Stimulated activated CD4-positive, alpha-beta T cell treated with anti-CD3 and anti-CD28 coated beads, TNF-alpha, amount 100 ng/mL, for 48 hours (primary cell): ENCODE measurements around the gene HOXC5.

Source experiments
- DNase-seq, 3 donors: peaks; one replicate each; pipeline ENCODE4 v3.0.0-alpha.2; 2020; ENCODE audit warnings: low read depth in 3 of 3

The HOXC5 gene

DNA sequence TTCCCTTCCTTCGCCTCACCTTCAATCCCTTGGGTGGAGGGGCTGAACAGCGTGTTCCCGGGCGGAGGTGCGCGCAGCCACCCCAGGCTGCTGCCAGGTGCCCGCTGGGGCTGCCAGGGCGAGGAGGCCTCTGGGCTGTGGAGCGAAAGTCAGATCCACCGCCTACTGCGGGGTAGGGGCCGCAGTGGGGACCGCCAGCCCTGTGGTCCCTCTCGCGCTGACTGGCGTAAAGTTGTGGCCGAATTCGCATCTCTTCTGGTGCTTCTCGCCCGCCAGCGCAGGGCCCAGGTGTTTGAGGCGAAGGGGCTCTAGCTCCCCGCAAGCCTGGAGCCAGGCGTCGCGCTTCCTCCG, 13.9 kb downstream of the HOXC5 start:
- DNase-seq: no peak

DNA sequence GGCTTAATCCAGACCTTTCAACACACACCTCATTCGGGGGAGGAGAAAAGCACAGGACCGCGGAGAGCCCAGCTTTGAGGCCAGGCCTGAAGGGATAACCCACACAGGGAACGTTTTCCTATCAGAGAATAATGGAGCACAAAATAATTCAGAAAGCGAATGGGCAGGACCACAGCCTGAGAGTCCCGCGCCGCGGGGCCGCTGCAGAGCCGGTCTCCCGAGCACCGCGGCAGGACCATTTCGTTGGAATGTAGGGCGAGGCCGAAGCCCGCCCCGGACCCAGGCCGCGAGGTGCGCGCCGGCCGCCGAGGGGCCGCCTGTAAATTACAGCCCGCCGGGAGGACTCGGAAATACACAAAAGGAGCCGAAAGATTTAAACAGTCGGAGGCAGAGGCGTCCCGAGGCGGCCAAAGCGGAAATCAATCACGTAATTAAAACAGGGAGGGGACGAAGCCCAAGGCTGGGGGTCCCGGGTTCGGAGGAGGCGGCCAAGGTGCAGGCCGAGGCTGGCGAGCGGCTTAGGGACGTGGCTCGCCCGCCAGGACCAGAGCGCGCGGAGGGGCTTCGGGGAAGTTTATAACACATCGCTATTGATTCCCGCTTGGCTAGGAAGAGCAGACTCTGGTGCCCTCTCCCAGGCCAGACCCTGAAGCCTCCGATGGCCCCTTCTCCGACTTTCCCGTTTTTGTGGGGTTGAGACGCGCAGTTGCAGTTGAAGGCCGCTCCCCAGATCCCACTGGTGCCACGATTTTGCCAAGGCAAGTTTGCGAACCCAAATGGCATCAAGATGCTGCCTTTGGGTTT, 14.5 kb downstream of the HOXC5 start:
- no peak for DNase-seq

DNA sequence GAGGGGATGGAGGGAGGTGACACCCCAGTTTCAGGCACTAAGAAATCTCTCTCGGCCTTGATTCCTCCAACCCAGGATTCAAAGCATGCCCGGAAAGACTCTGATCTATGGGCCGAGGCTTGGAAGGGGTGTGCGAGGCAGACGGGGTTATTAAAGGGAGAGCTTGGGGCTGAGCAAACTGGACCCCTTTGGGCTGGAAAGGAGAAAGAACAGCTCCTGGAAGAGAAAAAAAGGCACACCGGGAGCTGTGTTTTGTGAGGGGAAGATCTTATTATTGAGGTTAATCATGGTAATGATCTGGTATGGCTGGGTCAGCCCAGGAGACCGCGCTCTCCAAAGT, 15.1 kb downstream of the HOXC5 start:
- DNase-seq: no peak

DNA sequence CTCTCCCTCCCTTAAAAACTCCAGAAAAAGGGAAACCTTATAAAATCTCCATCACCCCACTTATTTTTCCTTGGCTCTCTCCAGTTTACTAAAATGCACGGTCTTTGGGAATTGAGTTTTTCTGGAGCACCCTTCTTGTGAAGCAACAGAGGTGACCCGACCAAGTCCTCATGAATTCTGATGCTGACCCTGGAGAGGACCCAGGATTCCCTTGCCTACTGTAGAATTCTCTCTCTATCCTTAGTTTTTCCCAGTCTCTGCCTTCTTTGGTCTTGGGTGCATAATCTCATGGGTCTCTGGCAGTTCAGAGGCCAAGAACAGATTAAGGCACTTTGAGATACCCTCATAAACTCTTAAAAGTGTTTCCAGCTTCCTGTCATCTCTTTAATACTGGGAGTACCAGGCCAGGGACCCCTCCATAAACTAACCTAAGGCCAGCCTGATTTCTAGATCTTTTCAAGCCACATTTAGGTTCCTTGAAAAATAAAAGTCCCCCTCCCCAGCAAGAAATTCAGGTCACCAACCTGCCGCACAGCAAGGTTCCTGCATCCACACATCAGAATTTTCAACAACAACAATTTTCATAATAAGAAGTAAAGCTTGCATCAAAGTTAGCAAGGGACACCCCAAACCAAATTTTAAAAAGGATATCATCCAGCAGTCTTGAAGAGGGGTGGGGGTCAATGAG, 15.7 kb downstream of the HOXC5 start:
- DNase-seq: no peak

DNA sequence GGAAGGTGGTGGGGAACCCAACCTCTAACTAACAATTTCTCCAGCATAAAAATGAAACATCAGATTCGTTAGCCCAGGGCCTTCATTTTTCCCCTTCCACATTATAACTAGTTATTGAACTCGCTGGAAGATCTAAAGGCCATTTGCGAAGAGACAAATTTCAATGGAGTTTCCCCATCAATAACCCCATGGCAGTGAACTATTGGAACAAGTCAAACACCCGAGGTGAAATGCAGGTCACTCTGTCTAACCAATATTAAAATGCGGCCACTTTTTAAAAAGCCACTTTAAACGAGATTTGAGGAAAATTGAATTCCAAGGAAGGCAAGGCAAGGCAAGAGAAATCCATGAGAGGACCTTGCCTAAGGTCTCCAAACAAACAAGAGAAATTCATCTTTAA, 16.3 kb downstream of the HOXC5 start:
- DNase-seq: no peak

DNA sequence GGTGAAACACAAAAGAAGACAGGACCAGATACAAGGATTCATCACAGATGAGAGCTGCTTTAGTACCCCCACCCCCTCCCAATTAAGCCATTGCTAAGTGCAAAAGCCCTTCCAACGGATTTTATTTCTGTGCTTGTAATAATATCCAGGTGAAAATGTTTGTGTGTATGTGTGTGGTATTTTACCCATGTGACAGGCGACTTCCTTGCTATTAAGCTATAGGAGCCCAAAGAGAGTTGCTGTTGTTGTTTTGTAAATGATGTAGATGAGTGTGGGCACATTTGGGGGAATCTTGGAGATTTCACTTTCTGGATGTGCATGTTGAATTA, 17.6 kb downstream of the HOXC5 start:
- no peak for DNase-seq

DNA sequence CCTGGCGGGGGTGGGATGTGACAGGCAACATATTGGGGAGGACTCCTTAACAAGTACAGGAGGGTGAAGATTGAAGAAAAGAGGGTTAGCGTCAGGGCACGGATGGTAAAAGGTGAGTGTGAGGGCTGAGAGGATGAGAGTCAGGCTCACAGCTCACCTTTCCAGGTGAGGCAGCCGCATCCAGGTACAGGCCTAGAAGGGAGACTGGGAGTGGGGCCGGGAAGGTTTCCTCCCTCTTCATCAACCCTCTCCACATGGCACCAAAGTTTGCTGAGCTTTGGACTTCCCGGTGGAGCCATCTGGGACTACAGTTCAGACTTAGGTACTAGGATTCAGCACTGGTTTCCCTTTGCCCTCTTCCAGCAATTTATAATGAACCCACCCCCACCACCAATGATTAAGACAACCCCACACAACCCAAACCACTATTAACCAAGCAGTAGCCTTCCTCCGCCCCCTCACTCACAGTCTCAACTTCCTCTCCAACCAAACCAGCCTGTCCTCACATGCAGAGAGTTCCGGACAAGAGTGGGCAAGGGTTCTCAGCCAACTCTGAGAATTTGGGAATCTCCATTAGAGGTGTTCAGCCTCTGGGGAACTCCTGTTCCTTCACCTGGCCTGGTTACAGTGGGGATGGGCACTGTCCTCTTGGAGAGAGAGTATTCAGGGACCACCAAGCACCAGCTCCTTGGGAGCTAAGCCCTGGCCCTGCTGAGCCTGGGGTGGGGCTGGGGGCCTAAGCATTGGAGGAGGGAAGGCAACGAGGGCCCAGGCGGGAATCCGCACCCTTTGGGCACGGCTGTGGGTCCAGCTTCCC, 18.4 kb downstream of the HOXC5 start:
- DNase-seq: no peak

DNA sequence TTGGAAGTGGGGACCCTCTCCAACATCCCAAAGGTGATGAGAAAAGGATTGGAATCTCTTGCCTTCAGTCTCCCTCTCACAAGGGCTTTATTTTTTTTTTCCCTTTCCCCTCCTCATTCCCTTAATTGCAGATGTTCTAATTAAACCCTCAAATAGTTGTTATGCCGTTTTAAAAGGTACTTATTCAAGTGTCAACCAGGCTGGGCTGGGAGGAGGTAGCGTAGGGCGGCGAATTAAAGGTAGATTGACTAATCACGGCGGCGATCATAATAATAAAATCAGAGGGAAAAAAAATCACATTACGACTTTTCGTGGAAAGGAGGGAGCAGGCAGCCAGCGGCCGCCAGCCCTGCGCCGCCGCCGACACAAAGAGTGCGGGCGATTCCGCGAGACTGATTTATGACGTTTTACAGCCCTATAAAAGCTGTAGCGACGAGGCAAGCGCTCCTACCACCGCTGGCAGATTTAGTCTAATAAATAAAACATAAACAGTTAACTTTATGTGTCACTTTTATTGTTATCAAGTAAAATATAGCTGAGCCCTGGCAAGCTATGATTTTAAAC, 19.1 kb downstream of the HOXC5 start:
- no peak for DNase-seq

DNA sequence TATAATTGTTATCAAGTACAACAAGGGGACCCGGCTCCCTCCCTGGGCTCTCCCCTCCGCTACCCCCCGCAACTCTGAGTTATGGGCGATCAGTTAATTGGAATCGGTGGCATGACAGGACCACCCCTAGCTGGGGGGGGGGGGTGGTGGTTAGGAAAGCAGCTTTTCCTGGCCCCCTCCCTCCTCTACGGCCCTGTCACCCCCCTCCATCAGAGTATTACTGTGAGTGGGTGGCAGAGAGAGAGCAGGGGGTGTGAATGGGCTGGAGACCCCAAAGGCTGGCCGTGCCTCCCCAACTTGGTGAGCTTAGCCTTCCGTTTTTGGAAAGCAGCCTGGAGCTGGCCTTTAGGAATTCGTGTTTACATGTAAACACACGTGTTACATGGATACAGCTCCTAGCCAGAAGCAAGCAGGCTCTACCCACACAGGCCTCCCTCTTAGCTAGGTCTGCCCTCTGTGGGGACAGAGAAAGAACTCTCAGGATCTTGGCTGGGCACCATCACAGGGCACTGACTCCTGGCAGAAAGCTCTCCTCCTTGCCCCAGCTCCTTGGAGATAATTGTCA, 19.7 kb downstream of the HOXC5 start:
- DNase-seq: no peak

DNA sequence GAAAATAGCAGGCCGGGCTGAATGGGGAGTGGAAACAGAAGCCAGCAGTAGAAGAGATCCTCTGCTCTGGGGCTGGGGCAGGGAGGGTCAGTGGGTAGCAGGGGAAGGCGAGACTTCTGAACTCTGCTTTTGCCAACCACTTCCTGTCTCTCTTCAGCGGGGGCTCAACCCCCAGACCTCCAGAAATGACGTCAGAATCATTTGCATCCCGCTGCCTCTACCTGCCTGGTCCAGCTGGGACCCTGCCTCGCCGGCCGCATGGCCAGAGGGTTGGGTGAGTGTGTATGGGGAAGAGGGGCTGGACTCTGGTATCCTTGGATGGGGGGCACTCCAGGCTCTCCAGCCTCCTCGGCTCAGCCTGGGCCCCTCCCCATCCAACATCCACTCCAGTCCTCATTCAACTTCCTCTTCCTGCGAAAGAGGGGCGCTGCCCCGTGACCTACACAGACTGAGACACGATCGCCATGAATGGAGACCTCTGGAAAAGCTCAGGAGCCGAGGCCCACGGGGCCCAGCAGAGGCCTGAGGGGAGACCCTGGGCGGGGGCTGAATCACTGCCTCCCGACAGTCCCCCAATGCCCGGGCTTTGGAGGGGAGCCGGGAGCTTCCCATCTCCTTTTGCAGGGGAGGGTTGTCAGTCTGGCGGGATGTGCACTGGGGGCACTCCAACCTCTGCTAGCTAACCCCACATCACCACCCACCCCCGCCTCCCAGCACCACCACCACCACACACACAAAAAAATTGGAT, 20.3 kb downstream of the HOXC5 start:
- no peak for DNase-seq

DNA sequence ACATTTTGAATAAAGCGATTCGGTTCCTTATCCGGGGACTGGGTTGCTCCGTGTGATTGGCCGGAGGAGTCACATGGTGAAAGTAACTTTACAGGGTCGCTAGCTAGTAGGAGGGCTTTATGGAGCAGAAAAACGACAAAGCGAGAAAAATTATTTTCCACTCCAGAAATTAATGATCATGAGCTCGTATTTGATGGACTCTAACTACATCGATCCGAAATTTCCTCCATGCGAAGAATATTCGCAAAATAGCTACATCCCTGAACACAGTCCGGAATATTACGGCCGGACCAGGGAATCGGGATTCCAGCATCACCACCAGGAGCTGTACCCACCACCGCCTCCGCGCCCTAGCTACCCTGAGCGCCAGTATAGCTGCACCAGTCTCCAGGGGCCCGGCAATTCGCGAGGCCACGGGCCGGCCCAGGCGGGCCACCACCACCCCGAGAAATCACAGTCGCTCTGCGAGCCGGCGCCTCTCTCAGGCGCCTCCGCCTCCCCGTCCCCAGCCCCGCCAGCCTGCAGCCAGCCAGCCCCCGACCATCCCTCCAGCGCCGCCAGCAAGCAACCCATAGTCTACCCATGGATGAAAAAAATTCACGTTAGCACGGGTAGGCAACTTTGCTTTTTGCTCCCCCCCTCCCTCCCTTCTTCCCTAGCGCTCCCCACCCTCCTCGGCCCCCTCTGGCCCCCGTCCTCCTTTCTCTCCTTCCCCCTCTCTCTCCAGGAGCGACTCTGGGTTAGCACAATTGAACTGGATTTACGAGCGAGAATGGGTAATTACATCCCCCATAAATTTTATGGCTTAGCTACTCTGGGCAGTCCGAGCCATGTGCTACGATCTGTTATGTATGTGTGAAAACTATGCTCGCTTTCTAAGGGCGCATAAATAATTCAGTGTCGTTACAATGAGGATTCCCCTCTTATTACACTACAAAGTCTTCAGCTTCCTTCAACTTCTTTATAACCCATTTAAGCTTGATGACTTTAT, 21.2 kb downstream of the HOXC5 start, which contains the start of gene HOXC4:
HOXC4 (plus strand) TSS at position 85 of the 991 bp plus-strand sequence; CDS start at position 173, 88 bp downstream.
- DNase-seq: no peak

DNA sequence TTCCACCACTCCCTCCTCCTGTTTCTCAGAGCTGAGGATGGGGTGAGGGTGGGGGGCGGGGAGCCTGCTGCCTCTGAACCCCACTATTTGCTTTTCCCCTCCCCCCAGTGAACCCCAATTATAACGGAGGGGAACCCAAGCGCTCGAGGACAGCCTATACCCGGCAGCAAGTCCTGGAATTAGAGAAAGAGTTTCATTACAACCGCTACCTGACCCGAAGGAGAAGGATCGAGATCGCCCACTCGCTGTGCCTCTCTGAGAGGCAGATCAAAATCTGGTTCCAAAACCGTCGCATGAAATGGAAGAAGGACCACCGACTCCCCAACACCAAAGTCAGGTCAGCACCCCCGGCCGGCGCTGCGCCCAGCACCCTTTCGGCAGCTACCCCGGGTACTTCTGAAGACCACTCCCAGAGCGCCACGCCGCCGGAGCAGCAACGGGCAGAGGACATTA, 21.9 kb downstream of the HOXC5 start:
- DNase-seq: no peak

DNA sequence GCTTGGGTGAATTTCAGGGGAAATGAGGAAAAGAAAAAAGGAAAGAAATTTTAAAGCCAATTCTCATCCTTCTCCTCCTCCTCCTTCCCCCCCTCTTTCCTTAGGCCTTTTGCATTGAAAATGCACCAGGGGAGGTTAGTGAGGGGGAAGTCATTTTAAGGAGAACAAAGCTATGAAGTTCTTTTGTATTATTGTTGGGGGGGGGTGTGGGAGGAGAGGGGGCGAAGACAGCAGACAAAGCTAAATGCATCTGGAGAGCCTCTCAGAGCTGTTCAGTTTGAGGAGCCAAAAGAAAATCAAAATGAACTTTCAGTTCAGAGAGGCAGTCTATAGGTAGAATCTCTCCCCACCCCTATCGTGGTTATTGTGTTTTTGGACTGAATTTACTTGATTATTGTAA, 22.7 kb downstream of the HOXC5 start:
- no peak for DNase-seq

DNA sequence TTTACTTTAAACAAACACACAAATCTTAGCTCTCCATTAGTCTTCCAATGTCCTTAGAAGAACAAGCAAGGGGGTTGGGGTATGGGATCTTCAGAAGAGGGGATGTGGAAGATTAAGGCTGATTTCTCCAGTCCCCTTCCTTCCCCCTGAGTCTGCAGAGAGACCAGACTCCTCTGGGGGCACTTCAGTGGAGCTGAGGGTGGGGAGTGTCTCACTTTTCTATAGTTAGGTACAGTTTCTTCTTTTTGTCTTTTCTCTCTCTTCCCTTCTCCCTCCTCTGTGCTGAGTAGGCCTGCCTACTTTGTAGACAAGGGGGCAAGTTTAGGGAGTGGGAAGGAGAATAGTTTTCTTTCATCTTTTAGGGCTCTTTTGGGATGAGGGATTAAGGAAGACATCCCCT, 23.3 kb downstream of the HOXC5 start:
- DNase-seq: no peak

DNA sequence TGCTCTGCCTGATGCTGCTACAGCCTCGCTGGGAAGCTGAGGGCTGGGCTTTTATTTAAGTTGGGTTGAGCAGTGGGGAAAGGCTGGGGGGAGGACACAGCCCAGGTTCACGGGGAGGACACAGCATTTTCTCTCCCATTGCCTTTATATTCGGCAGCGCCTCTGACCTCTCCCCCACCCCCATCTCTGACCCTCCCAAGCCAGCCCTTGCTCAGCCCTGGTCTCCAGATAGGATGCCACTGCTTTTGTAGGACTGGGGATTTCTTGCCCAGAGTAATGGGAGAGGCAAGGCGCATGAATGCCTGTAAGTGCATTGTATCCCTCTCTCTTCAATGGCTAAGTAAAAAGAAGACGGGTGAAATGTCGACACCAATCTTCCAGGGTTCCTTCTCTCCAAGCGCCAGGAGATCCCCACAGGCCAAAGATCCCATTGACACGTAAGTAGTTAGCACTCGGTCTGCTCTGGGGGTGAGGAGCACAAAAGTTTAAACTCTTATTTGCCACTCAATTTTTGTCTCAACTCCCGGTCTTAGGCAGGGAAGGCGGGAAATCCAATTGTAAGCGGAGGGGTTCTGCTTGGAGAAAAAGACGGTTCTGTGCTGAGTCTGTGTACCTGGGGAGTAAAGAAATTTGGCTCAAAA, 25.4 kb downstream of the HOXC5 start:
- no peak for DNase-seq

DNA sequence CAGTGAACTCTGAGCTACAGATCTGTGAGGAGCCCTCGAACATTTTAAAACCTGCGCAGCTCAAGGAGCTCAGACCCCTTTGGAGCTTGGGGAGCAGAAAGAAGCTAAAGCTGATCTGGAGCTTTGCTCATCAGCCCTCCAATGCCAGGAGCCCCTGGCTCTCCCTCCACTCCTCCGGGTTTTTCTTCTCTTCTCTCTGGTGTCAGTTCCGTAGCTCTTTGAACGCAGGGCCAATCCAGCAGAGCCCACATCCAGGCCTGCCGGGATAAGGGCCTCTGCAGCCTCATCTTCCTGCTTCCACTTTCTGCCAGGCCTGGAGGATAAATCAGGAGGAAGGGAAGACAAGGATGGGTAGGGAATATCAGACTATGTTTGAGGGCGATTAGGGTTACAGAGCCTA, 26.8 kb downstream of the HOXC5 start:
- DNase-seq: no peak

DNA sequence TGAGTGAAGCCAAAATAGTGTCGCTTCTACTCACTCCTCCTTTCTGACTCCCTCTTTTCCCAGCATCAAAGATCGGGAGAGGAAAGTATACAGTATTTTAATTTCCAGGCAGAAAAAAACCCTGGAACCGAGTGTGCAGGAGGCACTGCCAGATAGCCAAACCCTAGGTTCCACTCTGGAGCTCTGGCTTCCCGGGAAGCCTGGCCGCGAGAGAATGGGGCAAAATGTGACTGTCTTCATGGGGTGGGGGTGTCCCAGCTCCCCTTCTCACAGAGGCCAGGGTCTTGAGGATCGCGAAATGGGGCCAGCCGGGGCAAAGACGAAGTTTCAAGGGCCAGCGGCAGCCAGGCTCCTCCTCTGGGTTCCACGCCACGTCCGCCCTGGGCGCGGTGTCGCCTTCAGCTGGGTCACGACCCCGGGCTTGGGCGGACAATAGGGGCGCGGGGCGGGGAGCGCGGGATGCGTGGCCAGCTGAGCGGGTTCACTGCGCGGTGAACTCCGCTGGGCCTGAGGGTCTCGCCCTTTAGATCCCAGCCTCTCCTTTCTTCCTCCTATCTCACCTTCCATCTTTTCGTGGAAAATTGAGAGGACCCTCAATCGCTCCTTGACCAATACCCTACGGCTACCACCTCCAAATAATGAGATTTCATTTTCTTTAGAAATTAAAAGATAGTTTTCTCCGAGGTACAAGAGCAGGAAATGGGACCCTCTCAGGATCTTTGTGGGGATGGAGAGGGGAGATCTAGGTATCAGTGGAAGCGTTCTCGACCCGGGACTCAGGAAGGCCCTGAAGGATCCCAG, 27.5 kb downstream of the HOXC5 start:
- DNase-seq: no peak

DNA sequence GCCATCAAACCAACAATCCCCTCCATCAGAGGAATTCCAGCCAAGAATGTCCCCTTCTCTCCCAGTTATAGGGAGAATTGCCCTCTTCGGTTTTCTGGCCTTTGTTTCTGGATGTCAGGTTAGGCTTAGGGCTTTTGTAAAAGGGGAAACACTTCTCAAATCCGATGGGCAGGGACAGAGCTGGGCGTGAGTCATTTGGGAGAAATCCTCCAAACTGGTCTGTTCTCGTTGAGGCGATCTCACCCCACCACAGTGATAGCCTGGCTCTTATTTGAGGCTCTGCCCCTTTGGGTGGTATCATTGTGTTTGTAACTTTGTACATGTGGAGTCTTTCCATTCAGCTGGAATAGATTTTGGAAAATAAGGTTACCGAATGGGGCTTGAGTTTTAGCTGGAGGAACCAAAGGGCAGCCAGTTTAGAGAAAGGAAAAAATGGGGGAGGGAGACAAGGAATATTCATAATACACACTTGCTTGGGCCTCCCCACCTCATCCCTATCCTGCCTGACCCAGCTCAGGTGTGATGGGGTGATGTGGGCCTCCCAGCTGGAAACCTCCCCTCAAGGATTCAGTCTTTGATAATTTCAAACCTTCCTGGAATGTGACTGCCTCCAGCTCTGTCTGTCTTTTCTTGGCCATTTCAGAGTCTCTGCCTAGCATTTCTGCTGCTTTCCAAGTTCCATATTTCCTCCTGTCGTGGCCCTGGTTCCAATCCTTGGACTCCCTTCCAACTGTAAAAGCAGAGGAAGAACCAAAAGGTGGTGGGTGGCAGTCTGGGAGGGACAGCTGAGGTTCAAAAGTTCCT, 28.3 kb downstream of the HOXC5 start:
- no peak for DNase-seq
